CD4-positive, alpha-beta T cell treated with Interleukin-17A for 4 hours (primary cell): ENCODE data around the gene MYO1D.

ENCODE experiments used
- DNase-seq: peaks from one replicate; pipeline ENCODE4 v3.0.0-alpha.2; 2020; ENCODE audit warnings: mixed read lengths

Gene MYO1D

DNA sequence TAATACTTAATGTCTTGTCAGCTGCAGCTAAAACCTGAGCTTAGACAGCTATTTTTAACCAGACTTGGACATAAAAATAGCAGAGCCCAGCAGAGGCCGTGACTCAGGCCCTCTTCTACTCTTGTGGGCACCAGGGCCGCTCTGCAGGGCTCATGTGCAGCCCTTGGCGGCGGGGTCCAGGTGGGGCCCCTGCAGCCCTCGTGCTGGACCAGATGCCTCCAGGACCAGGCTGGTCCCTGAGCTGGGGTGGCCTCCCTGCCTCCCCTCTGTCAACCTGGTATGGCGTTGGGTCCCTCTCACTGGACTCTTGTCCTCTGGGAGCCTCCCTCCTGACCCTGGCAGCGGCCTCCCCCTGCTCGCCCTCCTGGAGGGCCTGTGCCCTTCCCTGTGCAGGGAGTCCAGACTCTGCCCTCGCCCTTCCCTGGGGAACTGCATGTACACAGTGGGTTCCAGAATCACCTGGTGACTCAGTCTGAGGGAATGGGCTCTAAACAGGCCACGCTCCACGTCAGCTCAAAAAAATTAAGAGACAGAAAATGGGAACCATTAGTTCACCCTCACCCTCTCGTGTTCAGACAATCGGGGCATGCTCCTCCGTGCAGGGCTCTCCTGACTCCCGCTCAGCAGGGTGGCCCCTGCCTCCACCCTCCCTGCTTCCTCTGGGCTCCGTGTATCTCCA, 380.4 kb downstream of the MYO1D start:
- no peak for DNase-seq

DNA sequence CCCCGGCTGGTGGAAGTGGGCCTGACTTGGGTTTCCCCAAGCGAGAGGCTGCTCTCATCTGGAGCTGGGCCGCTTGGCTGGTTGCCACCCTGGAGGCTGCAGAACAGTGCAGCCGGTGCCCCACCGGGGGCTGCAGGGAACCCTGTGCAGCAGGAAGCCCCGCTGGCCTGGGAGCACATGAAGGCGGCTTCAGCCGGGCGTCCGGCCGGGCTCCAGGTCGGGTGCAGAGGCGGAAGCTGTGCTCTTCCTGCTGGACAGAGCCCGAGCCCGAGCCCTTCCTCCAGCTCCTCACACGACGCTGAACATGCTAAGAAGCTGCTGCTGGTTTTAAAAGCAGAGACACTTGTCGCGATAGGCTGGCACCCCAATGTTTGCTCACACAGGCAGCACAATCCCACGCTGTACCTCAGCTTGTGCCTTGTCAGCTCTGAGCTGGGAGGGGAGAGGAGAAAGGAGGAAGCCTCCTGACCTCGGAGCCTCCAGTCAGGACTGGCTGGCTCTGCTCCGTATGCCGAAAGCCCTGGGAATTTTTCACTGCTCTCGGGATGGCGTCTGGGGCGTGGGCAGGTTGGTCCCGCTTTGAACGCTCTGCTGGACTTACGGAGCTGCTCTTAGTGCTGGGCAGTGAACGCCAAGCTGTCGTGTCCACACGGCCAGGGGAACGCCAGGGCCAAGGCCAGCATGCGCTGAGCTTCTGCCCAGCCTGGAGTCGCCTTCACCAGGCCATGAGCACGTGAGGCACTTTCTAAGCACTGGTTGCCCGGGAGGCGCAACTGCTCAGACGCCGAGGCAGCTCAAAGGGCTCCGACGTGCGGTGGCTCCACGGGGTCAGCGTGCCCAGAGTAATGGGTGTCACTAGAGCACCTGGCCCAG, 381.3 kb downstream of the MYO1D start:
- DNase-seq: no peak

DNA sequence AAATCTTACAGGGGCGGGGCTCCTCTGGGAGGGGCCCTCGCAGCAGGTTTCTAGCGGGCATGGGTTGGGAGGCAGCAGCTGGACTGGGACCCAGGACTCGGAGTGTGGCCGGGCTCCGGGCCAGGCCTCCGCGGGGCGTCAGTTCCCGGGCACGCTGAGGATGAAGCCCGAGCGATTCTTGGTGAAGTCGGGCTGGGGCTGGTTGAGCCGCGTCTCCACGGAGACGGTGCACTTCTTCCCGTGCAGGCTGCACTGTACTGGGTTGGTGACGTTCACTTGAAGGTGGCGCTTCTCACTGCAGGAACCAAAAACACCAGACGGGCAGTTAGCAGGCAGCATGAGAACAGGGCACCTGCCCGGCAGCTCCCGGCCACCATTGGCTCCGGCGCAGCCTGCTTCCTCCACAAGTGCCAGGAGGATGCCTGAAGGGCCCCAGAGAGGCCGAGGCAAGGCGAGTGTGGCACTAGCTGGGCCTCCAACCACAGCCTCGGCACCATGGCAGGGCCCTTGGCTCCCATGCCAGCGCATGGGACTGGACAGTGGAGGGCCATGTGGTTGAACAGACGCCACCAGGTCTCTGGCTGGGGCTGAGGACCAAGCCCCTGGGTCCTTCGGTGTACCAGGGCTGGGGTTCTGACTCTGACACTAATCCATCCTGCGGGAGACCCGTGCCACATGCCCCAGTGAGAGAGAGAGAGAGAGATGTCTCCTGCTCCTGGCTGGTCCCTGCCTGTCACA, 382.1 kb downstream of the MYO1D start:
- DNase-seq: no peak

DNA sequence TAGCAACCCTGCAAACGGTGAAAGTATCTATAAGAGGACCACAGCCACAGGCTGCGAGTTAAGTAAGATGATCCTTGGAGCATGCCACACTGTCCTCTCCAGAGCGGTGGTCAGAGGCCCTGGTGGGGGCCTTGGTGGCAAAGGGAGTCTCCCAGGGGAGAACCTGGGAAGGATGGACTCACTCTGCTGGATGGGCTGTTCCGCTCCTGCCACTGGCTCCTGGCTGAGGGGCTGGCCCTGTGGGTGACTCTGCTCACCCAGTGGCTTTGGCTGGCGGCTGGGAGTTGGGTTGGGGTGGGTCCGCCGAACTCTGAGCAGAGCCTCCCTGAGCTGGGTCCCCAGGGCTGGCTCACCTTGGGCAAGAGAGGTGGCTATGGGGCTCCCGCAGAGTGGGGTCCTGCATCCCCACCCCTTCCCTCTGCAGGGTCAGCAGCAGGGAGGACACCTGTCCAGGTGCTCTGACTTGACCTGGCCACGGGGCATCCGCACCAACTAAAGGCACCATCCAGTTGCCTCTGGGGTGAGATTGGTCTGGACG, 382.9 kb downstream of the MYO1D start:
- DNase-seq: no peak

DNA sequence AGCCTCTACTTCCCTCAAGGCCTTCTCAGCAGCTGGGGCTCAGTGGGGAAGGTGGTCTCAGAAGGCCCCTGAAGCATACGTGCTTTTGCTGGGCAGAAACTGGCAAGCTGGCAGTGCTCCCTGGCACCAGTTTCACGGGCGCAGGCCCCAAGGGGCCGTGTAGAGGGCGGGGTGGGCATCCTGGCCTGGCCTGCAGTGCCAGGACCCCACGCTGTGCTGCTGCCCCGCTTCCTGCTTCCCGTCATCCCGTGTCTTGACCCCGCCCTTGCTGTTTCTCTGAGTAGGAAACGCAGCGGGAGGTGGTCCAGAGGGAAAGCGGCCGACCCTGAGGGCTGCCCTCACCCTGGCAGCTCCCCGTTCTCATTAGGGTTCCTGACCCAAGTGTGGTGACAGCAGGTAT, 383.4 kb downstream of the MYO1D start:
- no peak for DNase-seq

DNA sequence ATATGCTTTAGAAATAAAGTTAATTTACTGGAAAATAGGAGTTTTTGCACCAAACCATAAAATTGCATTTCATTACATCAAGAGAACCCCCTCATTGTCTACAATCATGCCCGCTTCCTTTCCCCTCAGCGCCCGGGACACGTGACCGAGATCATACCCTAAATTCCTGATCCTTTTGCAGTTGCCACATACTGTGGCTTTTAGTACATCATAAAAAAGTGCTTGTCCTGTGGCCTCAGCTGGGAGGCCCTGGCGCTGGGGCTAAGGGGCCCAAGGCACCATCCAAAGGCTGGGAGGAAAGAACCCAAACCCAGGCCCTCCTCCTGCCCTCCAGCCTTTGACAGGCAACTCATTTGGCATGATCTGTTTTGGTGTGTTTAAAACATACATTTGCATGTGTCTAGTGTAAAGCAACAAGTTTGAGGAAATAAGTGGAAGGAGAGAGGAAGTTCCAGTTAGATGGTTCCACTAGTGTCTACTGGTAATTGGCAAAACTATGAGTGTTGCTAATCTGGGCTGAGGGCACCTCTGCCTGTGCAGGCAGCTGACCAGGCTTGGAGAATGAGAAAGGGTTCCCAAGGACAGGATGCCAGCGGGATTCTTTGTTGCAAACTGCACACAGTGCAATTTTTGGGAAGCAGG, 384.2 kb downstream of the MYO1D start:
- DNase-seq: no peak

DNA sequence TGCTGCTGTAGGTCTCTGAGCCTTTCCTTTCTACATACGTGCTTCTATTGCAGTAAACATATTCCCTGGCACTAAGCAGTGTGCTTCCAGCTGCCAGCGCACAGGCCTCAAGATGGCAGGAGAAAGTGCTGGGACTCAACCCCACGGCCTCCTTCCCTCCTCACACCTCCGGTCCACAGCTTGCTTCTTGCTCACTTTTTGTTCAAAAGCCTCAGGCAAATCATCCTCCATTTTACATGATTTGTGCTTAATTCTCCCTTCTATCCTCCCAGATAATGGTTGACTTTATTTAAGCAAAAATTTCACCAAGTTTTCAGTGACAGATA, 384.7 kb downstream of the MYO1D start:
- no peak for DNase-seq

DNA sequence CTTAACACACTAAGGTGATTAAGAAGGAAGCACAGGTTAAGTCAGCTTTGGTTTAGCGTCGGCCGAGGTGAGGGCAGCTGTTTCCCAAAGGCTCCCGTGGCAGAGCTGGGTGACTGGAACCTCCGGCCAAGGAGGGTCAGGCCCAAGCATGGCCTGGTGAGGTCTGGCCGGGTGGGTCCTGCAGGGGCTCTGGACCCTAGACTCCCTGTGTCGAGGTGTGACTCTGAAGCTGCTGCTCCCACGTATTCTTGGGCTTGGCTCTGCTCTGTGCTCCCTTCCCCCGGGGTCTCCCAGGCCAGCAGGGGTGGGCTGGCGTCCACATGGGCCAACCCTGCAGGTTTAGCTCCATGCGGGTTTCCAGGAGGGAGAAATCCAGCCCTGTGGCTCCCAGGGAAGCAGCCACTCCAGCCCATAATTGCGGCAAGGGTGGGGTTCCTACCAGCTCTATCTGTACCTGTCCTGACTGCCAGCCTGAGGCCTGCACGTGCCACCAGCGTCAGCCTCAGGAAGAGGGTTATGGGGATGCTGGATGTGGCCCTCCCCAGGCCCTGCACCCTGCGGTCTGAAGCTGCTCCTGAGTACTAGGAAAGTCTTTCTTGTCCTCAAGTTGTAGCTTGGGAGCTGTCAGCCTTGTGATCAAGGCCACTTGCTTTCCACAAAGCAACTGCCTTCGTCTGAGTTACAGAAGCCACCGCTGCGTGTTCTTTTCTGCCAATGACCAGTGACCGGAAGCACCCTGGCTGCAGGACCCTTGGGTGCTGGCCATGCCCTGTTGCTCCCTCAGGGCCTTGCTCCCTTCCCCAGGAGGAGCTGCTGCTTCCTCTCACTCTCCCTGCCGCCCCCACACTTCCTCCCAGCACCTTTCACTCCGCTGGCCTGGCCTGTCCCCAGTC, 385.3 kb downstream of the MYO1D start:
- peak; percentile 52 for DNase-seq

DNA sequence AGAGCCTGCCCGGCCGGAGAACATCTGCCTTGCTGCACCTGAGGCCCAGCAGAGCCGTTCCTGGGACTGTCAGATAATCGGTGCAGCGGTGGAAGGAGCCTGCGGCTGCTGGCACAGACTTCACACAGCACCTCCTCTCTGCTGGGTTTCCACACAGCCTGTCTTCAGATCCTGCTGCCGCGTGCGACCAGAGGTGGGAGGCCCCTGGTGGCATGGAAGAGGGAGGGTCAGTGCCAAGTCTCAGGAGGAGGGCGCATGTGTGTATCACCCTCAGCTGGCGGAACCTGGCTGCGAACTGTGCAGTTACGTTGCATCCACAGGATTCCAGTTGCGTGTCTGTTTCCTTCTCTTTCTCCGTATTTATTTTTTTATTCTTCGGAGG, 386.8 kb downstream of the MYO1D start:
- DNase-seq: peak; percentile 43

DNA sequence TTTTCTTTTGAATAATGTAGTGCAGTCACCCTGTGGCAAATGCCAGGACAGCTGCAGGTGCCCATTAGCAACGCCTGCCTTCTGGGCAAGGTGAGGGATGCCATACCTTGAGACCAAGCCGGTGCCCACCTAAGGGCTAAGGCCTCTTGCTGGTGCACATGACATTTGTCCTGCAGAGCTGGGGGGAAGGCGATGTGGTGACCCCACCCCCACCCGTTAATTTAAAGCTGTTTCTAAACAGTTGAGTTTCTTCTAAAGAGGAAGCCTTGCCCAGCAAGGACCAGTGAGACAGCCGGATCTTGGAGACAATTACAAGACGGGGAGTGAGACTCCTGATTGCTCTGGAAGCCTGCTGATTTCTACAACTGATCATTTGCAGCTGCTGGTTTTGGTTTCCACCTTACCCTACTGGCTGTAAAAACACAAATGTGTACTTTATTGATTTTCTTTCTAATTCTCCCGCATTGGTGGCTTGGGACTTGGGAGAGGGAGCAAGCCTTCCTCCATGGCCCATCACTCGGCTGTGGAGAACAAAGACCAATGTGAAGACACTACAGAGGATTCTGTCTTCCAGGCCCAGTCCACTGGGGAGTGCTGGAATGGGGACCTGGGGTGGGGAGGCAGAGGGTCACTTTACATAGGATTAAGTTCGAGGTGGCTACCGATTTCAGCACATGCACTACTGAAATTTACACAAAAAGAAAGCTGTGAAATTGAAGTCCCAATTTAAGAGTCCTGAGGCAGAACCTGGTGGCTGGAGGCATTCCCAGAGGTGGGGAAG, 387.4 kb downstream of the MYO1D start:
- DNase-seq: no peak

DNA sequence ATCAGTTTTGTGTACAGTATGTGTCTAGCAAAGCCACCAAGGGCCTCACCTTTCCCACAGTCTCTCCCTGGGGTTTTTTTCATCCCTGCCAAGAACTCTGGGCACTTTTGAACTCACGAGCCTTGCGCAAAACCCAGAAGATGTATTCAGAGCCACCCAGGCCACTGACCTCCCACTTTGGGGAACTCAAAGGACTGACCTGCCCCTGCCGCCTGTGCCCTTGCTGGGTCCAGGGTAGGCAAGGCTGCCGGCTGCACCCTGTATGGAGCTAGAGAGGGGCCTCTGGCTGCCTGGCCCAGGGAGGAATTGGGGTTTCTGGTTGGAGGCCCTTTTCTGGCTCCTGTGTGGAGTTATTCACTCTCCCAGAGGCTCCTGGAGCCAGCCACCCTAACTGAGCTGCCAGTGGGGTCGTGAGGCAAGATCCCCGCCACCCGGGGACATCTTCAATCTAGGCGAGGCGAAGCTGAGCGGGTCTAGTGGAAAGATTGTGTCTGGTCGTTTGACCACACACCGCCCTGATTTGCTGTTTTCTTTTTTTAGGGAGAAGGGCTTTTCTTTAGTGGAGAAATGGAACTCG, 388.2 kb downstream of the MYO1D start:
- no peak for DNase-seq

DNA sequence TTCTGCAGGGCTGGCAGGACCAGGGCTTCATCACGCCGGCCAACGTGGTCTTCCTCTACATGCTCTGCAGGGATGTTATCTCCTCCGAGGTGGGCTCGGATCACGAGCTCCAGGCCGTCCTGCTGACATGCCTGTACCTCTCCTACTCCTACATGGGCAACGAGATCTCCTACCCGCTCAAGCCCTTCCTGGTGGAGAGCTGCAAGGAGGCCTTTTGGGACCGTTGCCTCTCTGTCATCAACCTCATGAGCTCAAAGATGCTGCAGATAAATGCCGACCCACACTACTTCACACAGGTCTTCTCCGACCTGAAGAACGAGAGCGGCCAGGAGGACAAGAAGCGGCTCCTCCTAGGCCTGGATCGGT, 388.8 kb downstream of the MYO1D start:
- DNase-seq: no peak

DNA sequence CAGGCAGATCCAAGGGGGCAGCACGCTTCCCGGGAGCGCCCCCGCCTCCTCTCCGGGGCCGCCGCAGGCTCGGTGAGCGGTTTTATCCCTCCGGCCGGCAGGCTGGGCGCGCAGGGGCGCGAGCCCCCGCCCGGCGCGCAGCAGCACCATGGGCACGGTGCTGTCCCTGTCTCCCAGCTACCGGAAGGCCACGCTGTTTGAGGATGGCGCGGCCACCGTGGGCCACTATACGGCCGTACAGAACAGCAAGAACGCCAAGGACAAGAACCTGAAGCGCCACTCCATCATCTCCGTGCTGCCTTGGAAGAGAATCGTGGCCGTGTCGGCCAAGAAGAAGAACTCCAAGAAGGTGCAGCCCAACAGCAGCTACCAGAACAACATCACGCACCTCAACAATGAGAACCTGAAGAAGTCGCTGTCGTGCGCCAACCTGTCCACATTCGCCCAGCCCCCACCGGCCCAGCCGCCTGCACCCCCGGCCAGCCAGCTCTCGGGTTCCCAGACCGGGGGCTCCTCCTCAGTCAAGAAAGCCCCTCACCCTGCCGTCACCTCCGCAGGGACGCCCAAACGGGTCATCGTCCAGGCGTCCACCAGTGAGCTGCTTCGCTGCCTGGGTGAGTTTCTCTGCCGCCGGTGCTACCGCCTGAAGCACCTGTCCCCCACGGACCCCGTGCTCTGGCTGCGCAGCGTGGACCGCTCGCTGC, 389.3 kb downstream of the MYO1D start:
- DNase-seq: peak; percentile 45

DNA sequence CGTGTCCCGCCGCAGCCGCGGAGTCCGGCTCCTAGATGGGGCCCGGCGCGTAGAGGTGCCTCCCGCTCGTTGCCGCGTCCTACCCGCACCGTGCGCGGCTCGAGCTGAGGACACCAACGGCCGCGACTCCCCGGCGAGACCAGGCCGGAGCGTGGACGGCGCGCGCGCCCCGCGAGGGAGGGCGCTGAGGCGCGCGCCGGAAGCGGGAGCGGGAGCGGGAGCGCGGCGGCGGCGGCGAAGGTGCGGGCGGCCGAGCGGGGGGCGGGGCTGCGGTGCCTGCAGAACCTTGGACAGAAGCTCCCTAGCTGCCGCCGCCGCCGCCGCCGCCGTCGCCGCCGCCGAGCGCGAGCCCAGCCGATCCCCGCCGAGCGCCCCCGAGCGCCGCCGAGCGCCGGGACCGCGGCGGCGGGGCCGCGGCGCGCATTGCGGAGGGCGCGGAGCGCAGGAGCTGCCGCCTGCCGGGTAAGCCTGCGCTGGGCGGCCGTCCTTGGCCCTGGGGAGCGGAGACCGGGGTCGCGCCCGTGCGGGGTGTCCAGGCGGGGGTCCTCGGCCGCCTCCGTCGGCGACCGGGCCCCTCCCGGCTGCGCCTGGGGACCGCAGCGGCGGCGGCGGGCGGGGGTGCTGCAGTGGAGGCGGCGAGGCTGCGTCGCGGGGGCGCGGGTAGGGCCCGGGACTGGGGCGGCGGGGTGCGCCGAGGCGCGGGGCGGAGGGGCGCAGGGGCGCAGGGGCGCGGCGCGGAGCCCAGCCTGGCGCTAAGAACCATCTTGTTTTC, 390.0 kb downstream of the MYO1D start, which contains the start of gene CDK5R1:
Gene CDK5R1 (plus strand): TSS at position 293 of the 772 bp plus-strand sequence. CDS start 628 bp downstream, outside the sequence.
- DNase-seq: peak; percentile 83

DNA sequence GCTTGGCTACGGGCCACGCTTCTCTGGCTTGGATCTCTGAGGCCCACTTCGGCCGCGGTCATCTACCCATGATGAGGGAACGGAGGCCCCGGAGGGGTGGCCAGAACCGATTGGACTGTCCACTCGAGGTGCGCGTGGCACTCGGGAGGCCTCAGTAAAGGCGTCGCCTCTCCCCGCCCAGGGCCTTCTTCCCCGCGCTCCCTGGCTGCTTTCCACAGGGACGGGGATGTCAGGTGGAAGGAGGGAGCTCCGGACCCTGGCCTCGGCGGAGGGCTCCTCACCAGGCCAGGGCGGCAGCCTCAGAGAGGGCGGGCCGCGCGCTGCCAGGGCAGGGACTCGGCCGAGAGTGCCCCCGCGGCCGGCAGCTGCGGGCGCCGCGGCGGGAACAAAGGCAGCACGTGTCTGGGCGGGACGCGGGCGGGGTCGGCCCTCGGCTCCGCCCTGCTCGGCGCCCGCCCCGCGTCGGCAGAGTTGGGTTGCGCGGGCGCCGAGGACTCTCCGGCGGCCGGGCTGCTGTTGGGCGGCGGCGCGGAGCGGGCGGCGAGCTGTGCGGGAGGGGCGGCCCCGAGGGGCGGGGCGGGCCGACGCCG, 390.7 kb downstream of the MYO1D start:
- DNase-seq: peak; percentile 80

DNA sequence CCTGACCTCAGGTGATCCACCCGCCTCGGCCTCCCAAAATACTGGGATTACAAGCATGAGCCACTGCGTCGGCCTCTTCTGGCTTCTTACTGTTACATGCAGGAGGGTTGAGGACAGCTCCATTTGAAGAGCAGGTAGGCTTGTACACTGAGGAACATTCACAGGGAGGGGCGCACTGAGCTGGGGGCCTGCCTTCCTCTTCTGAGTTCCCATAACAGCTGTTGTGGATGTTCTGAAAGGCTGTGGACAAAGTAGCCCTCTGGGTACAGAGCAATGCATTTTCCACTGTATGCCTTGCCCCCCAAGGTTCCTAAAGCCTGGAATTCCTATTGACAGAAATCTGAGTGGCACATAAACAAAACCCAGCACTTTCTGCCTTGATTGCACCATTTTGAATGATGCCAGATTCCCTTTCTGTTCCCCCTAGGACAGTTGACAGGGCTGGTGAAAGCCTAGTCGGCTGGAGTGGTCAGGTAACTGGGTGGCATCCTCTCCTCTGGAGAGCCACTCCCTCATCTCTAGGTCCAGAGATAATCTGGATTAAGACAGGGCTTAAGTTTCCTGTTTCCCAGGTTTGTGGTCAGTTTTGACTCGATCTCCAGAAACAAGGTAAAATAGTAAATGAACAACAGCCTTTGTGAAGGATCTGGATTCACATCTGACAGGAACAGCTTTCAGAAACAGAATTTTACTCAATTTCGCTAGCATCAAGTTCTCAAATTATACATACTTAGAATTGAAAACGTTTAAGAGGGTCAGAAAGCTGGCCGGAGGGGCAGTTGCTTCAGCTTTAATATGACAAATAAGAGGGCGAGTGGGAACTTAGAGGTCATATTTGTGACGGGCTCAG, 391.4 kb downstream of the MYO1D start:
- no peak for DNase-seq

DNA sequence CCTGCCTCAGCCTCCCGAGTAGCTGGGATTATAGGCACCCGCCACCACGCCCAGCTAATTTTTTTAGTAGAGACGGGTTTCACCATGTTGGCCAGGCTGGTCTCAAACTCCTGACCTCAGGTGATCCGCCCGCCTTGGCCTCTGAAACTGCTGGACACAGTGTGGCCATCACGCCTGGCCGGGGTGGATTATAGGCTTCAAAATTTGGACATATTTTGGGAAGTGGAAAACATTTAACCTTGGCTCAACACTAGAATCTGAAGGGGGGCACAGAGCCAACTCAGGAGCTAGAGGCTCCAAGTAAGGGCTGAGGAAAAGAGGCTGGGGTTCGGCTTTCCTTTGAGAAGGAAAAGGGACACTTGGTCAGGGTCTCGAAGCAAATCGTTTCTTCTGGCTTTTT, 392.3 kb downstream of the MYO1D start:
- no peak for DNase-seq

DNA sequence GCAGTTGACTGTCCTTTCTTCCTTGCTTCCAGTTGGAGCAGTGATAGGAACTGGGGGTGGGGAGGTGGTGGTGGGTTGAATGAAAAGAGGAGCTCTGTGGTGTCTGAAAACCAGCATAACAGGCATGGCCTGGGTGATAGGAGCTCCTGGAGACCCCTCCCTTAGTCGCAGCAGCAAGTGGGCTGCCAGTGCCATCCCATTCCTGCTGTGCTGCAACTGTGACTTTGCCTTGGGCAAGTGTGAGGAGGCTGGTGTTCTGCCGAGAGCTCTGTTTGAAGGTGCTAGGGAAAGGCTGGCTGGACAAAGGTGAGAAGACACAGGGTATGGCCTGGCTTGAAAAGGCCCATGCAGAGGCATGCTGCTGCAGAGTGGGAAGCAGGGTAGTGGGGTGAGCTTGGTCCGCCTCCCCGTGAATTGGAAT, 392.9 kb downstream of the MYO1D start:
- no peak for DNase-seq
